SK-N-MC (cell line): ENCODE results near the gene AURKB.
A peak's percentile ranks its signal among the peaks of the same experiment; 100 is the strongest.
"Not testable (repeated sequence)": the region's sequence is repeated elsewhere in the genome, so short reads cannot be mapped to it uniquely, and the experiment has no call there.

Experiments
- DNase-seq: peaks from one replicate; pipeline ENCODE4 v3.0.0-alpha.2; 2011; ENCODE audit warnings: low read depth, low spot score
- H3K27ac ChIP-seq: fragments of 200-600 bp; sonication (generic); 2 replicates; pipeline ENCODE4 v1.5.1; 2016; ENCODE audit warnings: mixed run types
- H3K36me3 ChIP-seq: fragments of 200-600 bp; sonication (generic); 2 replicates; pipeline ENCODE4 v1.6.1; 2017; ENCODE audit warnings: antibody characterized with exemption, low read length, mixed read lengths; ENCODE audit not compliant: insufficient read depth
- H3K4me3 ChIP-seq: fragments of 200-600 bp; sonication (generic); 2 replicates; pipeline ENCODE4 v1.5.1; 2016
- H3K9ac ChIP-seq: fragments of 200-600 bp; sonication (generic); 2 replicates; pipeline ENCODE4 v1.8.0; 2017; ENCODE audit warnings: mixed run types, mixed read lengths; ENCODE audit not compliant: insufficient read length
- H3K9me3 ChIP-seq: fragments of 200-600 bp; sonication (generic); 2 replicates; pipeline ENCODE4 v1.6.1; 2017; ENCODE audit warnings: low read depth, mild to moderate bottlenecking, antibody characterized with exemption, low read length, moderate library complexity, mixed read lengths
- EZH2 ChIP-seq: fragments of 200-600 bp; sonication (generic); IDR thresholded peaks from one replicate; pipeline ENCODE4 v1.6.1; 2017; ENCODE audit warnings: antibody characterized with exemption
- FOXP2 ChIP-seq: optimal IDR thresholded peaks from 2 replicates; pipeline ENCODE3; 2011; ENCODE audit warnings: mild to moderate bottlenecking, moderate library complexity; ENCODE audit not compliant: insufficient read depth; ENCODE audit errors: extremely low read length, control extremely low read depth
- POLR2AphosphoS5 ChIP-seq: IDR thresholded peaks from 2 replicates; pipeline ENCODE4 v1.6.1; 2012; ENCODE audit warnings: mild to moderate bottlenecking, low read depth, low read length, borderline replicate concordance

Gene AURKB

GRCh38 chr17:8222380-8222629, 11.9 kb upstream of the AURKB start:
- Histone ChIP-seq H3K9ac (peak overlapping the region; percentile 71), H3K36me3 (no peaks in the 10 kb centered on the region), H3K27ac (peak overlapping the region; percentile 98), H3K4me3 (peak overlapping the region; percentile 100), H3K9me3 (no peaks in the 10 kb centered on the region)
- no peak for DNase-seq
- TF ChIP-seq FOXP2 (no peak), POLR2AphosphoS5 (no peak), EZH2 (no peak)

GRCh38 chr17:8221663-8222379, 11.4 kb upstream of the AURKB start:
- TF ChIP-seq EZH2 (no peak), POLR2AphosphoS5 (no peak), FOXP2 (no peak)
- peak; percentile 76 for DNase-seq
- no peaks in the 10 kb centered on the region for H3K36me3 ChIP-seq
- H3K4me3 ChIP-seq, result peak overlapping the region; percentile 100
- peak overlapping the region; percentile 98 for H3K27ac ChIP-seq
- H3K9ac ChIP-seq, result peak overlapping the region; percentile 89
- H3K9me3 ChIP-seq, result no peaks in the 10 kb centered on the region

- Histone ChIP-seq H3K36me3 (no peaks in the 10 kb centered on the region), H3K9me3 (no peaks in the 10 kb centered on the region), H3K9ac (peak overlapping the region; percentile 97), H3K4me3 (peak overlapping the region; percentile 100), H3K27ac (peak overlapping the region; percentile 98)
- TF ChIP-seq POLR2AphosphoS5, result no peak
- TF ChIP-seq EZH2, result no peak
- peak; percentile 31 for TF ChIP-seq FOXP2
- DNase-seq, result peak; percentile 82
These were observed 10.6 kb upstream of the AURKB start for GRCh38 chr17:8220783-8221662.

- not testable (repeated sequence) for DNase-seq, H3K27ac ChIP-seq, H3K9me3 ChIP-seq, H3K36me3 ChIP-seq, H3K4me3 ChIP-seq, H3K9ac ChIP-seq
These were observed 3.6 kb upstream of the AURKB start for GRCh38 chr17:8214000-8214399.

GRCh38 chr17:8212312-8213180, 2.2 kb upstream of the AURKB start:
- TF ChIP-seq POLR2AphosphoS5 (no peak), FOXP2 (no peak), EZH2 (no peak)
- no peak overlapping the region for H3K27ac ChIP-seq
- H3K9me3 ChIP-seq, result no peaks in the 10 kb centered on the region
- H3K9ac ChIP-seq, result no peak overlapping the region
- H3K36me3 ChIP-seq, result peaks cover 11% of the 10 kb centered on the region
- no peak for DNase-seq
- no peak overlapping the region for H3K4me3 ChIP-seq

- no peaks in the 10 kb centered on the region for H3K9me3 ChIP-seq
- H3K36me3 ChIP-seq, result peaks cover 28% of the 10 kb centered on the region
- TF ChIP-seq EZH2, result no peak
- no peak for TF ChIP-seq FOXP2
- no peak for TF ChIP-seq POLR2AphosphoS5
- DNase-seq, result no peak
- H3K4me3 ChIP-seq, result peak overlapping the region; percentile 95
- peak overlapping the region; percentile 97 for H3K9ac ChIP-seq
- peak overlapping the region; percentile 93 for H3K27ac ChIP-seq
These were observed 535 bp upstream of the AURKB start for GRCh38 chr17:8210761-8211458.

GRCh38 chr17:8206536-8206935, 3.8 kb downstream of the AURKB start:
- no peak for DNase-seq
- peaks cover 60% of the 10 kb centered on the region for H3K36me3 ChIP-seq
- H3K4me3 ChIP-seq, result no peak overlapping the region
- H3K27ac ChIP-seq, result no peak overlapping the region
- TF ChIP-seq POLR2AphosphoS5 (no peak), EZH2 (no peak), FOXP2 (no peak)
- H3K9me3 ChIP-seq, result no peaks in the 10 kb centered on the region
- H3K9ac ChIP-seq, result no peak overlapping the region
